ENCODE data around the gene PPP1R14B.

PPP1R14B gene

GRCh38 chr11:64202992-64203391, 43.8 kb downstream of the PPP1R14B start:
- CTCF ChIA-PET: interaction anchor here (2.1 to 15.6 kb wide), 7 partner anchors 15 to 100 kb away, joined by 4 to 321 read pairs (median 88); partner anchors contain the start of genes CATSPERZ, DNAJC4, ESRRA and FKBP2
- DNase-seq: no peak
- 99% methylated on average over 9 of the region's 9 CpGs for WGBS (ENCODE audit: insufficient coverage)
- POLR2A ChIA-PET: interaction anchor here (0.5 to 5.9 kb wide), 2 partner anchors 10 to 14 kb away, joined by 3 to 49 read pairs; no protein-coding TSS in a partner anchor
- Histone ChIP-seq H3K9me3 (ENCODE audit: control extremely low read depth in 1 of 5, control insufficient read depth in 4 of 5, insufficient read depth in 2 of 5, low read depth in 1 of 5, low read length in 4 of 5) (no peaks in the 10 kb centered on the region), H3K36me3 (ENCODE audit: control insufficient read depth in 4 of 4, insufficient read depth in 4 of 4, low read length in 3 of 4) (peaks cover 11 to 49% (median 37%) of the 10 kb centered on the region in 4 experiments), H3K4me1 (ENCODE audit: control extremely low read depth in 1 of 4, control insufficient read depth in 4 of 4, insufficient read depth in 4 of 4, low read length in 3 of 4) (peaks cover 5 to 46% (median 40%) of the 10 kb centered on the region in 4 experiments), H3K4me3 (ENCODE audit: control insufficient read depth in 1 of 7, extremely low read depth in 1 of 7, insufficient read depth in 4 of 7, low read depth in 2 of 7, low read length in 6 of 7) (no peak overlapping the region), H3K27me3 (replicated peaks in 2 of 5; ENCODE audit: control insufficient read depth in 4 of 5, insufficient read depth in 5 of 5, low read length in 4 of 5) (no peaks in the 10 kb centered on the region), H3K27ac (ENCODE audit: insufficient read depth in 1 of 2, low read depth in 1 of 2, low read length in 2 of 2, poor library complexity in 1 of 2, severe bottlenecking in 2 of 2) (no peak overlapping the region)

- no peak overlapping the region for H3K4me3 ChIP-seq (ENCODE audit: control insufficient read depth in 1 of 7, extremely low read depth in 1 of 7, insufficient read depth in 4 of 7, low read depth in 2 of 7, low read length in 6 of 7)
- no peaks in the 10 kb centered on the region for H3K27me3 ChIP-seq (replicated peaks in 2 of 5; ENCODE audit: control insufficient read depth in 4 of 5, insufficient read depth in 5 of 5, low read length in 4 of 5)
- ChIA-PET CTCF (interaction anchor here (1.0 to 15.6 kb wide), 6 partner anchors 13 to 130 kb away, joined by 3 to 321 read pairs (median 106); partner anchors contain the start of genes CATSPERZ, ESRRA, FKBP2 and NUDT22), POLR2A (no interaction called here)
- H3K36me3 ChIP-seq (ENCODE audit: control insufficient read depth in 4 of 4, insufficient read depth in 4 of 4, low read length in 3 of 4): peaks cover 18 to 62% (median 50%) of the 10 kb centered on the region in 4 experiments
- peaks cover 5 to 34% (median 26%) of the 10 kb centered on the region in 4 experiments for H3K4me1 ChIP-seq (ENCODE audit: control extremely low read depth in 1 of 4, control insufficient read depth in 4 of 4, insufficient read depth in 4 of 4, low read length in 3 of 4)
- no peak for DNase-seq
- H3K27ac ChIP-seq (ENCODE audit: insufficient read depth in 1 of 2, low read depth in 1 of 2, low read length in 2 of 2, poor library complexity in 1 of 2, severe bottlenecking in 2 of 2): no peak overlapping the region
- H3K9me3 ChIP-seq (ENCODE audit: control extremely low read depth in 1 of 5, control insufficient read depth in 4 of 5, insufficient read depth in 2 of 5, low read depth in 1 of 5, low read length in 4 of 5): no peaks in the 10 kb centered on the region
- WGBS (ENCODE audit: insufficient coverage): 97% methylated on average over 3 of the region's 3 CpGs
These were observed 45.2 kb downstream of the PPP1R14B start for GRCh38 chr11:64201543-64201942.

GRCh38 chr11:64198511-64198910, 48.2 kb downstream of the PPP1R14B start:
- WGBS (ENCODE audit: insufficient coverage): no CpG with 5 or more reads among the region's 2 CpGs
- Histone ChIP-seq H3K4me1 (ENCODE audit: control extremely low read depth in 1 of 4, control insufficient read depth in 4 of 4, insufficient read depth in 4 of 4, low read length in 3 of 4) (peaks cover 0 to 5% (median 0%) of the 10 kb centered on the region in 4 experiments), H3K27ac (ENCODE audit: insufficient read depth in 1 of 2, low read depth in 1 of 2, low read length in 2 of 2, poor library complexity in 1 of 2, severe bottlenecking in 2 of 2) (no peak overlapping the region), H3K9me3 (ENCODE audit: control extremely low read depth in 1 of 5, control insufficient read depth in 4 of 5, insufficient read depth in 2 of 5, low read depth in 1 of 5, low read length in 4 of 5) (no peaks in the 10 kb centered on the region), H3K4me3 (ENCODE audit: control insufficient read depth in 1 of 7, extremely low read depth in 1 of 7, insufficient read depth in 4 of 7, low read depth in 2 of 7, low read length in 6 of 7) (no peak overlapping the region), H3K36me3 (ENCODE audit: control insufficient read depth in 4 of 4, insufficient read depth in 4 of 4, low read length in 3 of 4) (peaks cover 31 to 84% (median 70%) of the 10 kb centered on the region in 4 experiments), H3K27me3 (replicated peaks in 2 of 5; ENCODE audit: control insufficient read depth in 4 of 5, insufficient read depth in 5 of 5, low read length in 4 of 5) (no peaks in the 10 kb centered on the region)
- ChIA-PET CTCF (interaction anchor here (0.8 to 2.1 kb wide), 2 partner anchors 17 to 34 kb away, joined by 3 to 7 read pairs; no protein-coding TSS in a partner anchor), POLR2A (no interaction called here)
- no peak for DNase-seq

- ChIA-PET CTCF (interaction anchor here (0.6 to 4.1 kb wide), 7 partner anchors 9 to 1324 kb away, joined by 3 to 27 read pairs (median 4); partner anchors contain the start of genes FERMT3 and PLCB3), POLR2A (interaction anchor here (1.7 kb wide), 1 partner anchor 11 kb away, joined by 6 read pairs; the partner anchor contains the start of gene STIP1)
- Histone ChIP-seq H3K9me3 (ENCODE audit: control extremely low read depth in 1 of 5, control insufficient read depth in 4 of 5, insufficient read depth in 2 of 5, low read depth in 1 of 5, low read length in 4 of 5) (no peaks in the 10 kb centered on the region), H3K27ac (ENCODE audit: insufficient read depth in 1 of 2, low read depth in 1 of 2, low read length in 2 of 2, poor library complexity in 1 of 2, severe bottlenecking in 2 of 2) (no peak overlapping the region), H3K4me1 (ENCODE audit: control extremely low read depth in 1 of 4, control insufficient read depth in 4 of 4, insufficient read depth in 4 of 4, low read length in 3 of 4) (peaks cover 0 to 5% (median 0%) of the 10 kb centered on the region in 4 experiments), H3K27me3 (replicated peaks in 2 of 5; ENCODE audit: control insufficient read depth in 4 of 5, insufficient read depth in 5 of 5, low read length in 4 of 5) (no peaks in the 10 kb centered on the region), H3K4me3 (ENCODE audit: control insufficient read depth in 1 of 7, extremely low read depth in 1 of 7, insufficient read depth in 4 of 7, low read depth in 2 of 7, low read length in 6 of 7) (no peak overlapping the region), H3K36me3 (ENCODE audit: control insufficient read depth in 4 of 4, insufficient read depth in 4 of 4, low read length in 3 of 4) (peaks cover 31 to 79% (median 65%) of the 10 kb centered on the region in 4 experiments)
- 100% methylated on average over 2 of the region's 9 CpGs for WGBS (ENCODE audit: insufficient coverage)
- DNase-seq: no peak
These were observed 50.1 kb downstream of the PPP1R14B start for GRCh38 chr11:64196626-64197025.

Data from common myeloid progenitor, CD34-positive (primary cell).